Activated CD4-positive, alpha-beta T cell treated with anti-CD3 and anti-CD28 coated beads for 36 hours (primary cell): Measurements from ENCODE around the gene HORMAD2. TPM values are rescaled to one million over a fixed set of nuclear protein-coding genes. Genes with fewer than 3 reads are reported as not detected.
"Not testable (repeated sequence)": the region's sequence is repeated elsewhere in the genome, so short reads cannot be mapped to it uniquely, and the experiment has no call there.

Experiments used
- ATAC-seq: fragments of 200-7000 bp; cut with Tn5 transposase; one replicate; pipeline ENCODE4 v1.10.0; 2021; ENCODE audit warnings: mild to moderate bottlenecking, moderate library complexity
- CTCF ChIA-PET: fragments of 350-600 bp; sonication (Branson Sonifier 250); formaldehyde crosslinking; loops from one replicate; lab custom pipeline; 2021; ENCODE audit warnings: antibody characterized with exemption; lab: Charles Lee
- POLR2A ChIA-PET: fragments of 350-600 bp; sonication (Branson Sonifier 250); formaldehyde crosslinking; loops from one replicate; lab custom pipeline; 2021; ENCODE audit warnings: antibody characterized with exemption, inconsistent platforms; lab: Charles Lee
- DNase-seq: peaks from one replicate; pipeline ENCODE4 v3.0.0-alpha.2; 2020
- H3K27ac Mint-ChIP-seq: one replicate; pipeline ENCODE4 v1.8.0; 2021; ENCODE audit warnings: mixed read lengths
- H3K27me3 Mint-ChIP-seq: one replicate; pipeline ENCODE4 v1.8.0; 2021; ENCODE audit warnings: mixed read lengths
- H3K36me3 Mint-ChIP-seq: one replicate; pipeline ENCODE4 v1.8.0; 2021; ENCODE audit warnings: low read depth, mixed read lengths
- H3K4me1 Mint-ChIP-seq: one replicate; pipeline ENCODE4 v1.8.0; 2021; ENCODE audit warnings: mixed read lengths
- H3K4me3 Mint-ChIP-seq: one replicate; pipeline ENCODE4 v1.8.0; 2021; ENCODE audit warnings: mild to moderate bottlenecking, moderate library complexity, mixed read lengths
- H3K9me3 Mint-ChIP-seq: one replicate; pipeline ENCODE4 v1.8.0; 2021; ENCODE audit warnings: low read depth, mixed read lengths
- intact Hi-C, 2 experiments: fragments of 100-400 bp; cut with DNase I in 1 of 2; cut with micrococcal nuclease in 1 of 2; formaldehyde crosslinking; loops; one replicate each; pipeline versions ENCODE4 v1.14.2 to v1.15.1; 2022 to 2024; cut with DNase I, micrococcal nuclease
- total RNA-seq, 2 experiments: library from RNA; stranded (reverse); gene quantifications; one replicate each; pipeline ENCODE4 v1.2.3, GENCODE V29; 2021

Gene HORMAD2
- total RNA-seq, 2 experiments from 2014 or later: not detected

DNA sequence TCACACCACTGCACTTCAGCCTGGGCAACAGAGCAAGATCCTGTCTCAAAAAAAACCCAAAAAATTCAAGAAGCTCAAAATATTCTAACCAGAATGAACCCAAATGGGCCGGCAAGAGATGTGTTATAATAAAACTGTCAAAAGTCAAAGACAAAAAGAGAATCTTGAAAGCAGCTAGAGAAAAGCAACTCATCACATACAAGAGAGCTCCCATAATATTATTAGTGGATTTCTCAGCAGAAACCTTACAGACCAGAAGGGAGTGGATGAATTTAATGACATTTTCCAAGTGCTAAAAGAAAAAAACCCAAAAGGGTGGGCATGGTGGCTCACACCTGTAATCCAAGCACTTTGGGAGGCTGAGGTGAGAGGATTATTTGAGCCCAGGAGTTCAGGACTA is 22.9 kb upstream of the HORMAD2 start:
- no peak for DNase-seq
- ChIA-PET POLR2A (no interaction called here), CTCF (interaction anchor here (0.9 to 1.4 kb wide), 2 partner anchors 31 to 357 kb away, joined by 3 read pairs; no protein-coding TSS in a partner anchor)
- no peak for ATAC-seq
- intact Hi-C loops: no loop called here
- Mint-ChIP-seq H3K27ac (no peak overlapping the region), H3K9me3 (peaks cover 12% of the 10 kb centered on the region), H3K36me3 (peaks cover 2% of the 10 kb centered on the region), H3K4me1 (no peaks in the 10 kb centered on the region), H3K27me3 (no peaks in the 10 kb centered on the region), H3K4me3 (no peak overlapping the region)

GRCh38 chr22:30059346-30060020 is 20.8 kb upstream of the HORMAD2 start:
- CTCF ChIA-PET, POLR2A ChIA-PET, H3K4me1 Mint-ChIP-seq, ATAC-seq, H3K27ac Mint-ChIP-seq, DNase-seq, H3K27me3 Mint-ChIP-seq, H3K4me3 Mint-ChIP-seq, H3K36me3 Mint-ChIP-seq, intact Hi-C loops: not testable (repeated sequence)
- H3K9me3 Mint-ChIP-seq: peaks cover 20% of the 10 kb centered on the region

DNA sequence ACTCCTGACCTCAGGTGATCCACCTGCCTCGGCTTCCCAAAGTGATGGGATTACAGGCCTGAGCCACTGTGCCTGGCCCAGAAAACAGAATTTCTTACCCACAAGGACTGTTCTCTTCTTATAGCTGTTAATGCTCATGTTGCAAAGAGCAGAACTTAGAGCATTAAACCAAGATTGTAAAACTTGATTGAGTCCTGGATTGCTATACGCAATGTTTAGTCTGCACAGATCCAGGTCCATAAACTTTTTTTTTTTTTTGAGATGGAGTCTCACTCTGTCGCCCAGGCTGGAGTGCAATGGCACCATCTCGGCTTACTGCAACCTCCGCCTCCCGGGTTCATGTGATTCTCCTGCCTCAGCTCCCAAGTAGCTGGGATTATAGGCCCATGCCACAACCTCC is 19.2 kb upstream of the HORMAD2 start:
- H3K4me3 Mint-ChIP-seq, POLR2A ChIA-PET, H3K27ac Mint-ChIP-seq, H3K4me1 Mint-ChIP-seq, DNase-seq, ATAC-seq, H3K36me3 Mint-ChIP-seq, intact Hi-C loops, H3K27me3 Mint-ChIP-seq, CTCF ChIA-PET: not testable (repeated sequence)
- peaks cover 23% of the 10 kb centered on the region for H3K9me3 Mint-ChIP-seq

DNA sequence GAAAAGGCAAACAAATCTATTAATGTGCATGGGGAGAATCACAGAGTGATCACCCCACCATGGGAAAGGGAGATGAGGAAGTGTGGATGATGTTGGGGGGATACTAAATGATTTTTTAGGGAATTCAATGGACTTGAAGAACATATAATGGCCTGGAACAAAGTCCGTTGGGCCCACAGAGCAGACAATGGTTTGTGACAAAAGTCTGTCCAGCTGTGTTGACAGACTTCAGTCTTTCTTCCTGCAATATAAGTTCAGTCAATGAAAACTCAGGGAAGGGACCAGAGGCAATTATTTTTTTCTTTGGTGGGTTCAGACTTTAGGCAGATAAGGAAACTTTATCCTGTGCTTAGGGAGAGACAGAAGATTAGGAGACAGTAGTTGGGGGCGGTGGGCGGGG is 18.0 kb upstream of the HORMAD2 start:
- POLR2A ChIA-PET: no interaction called here
- CTCF ChIA-PET: no interaction called here
- no peaks in the 10 kb centered on the region for H3K4me1 Mint-ChIP-seq
- H3K27me3 Mint-ChIP-seq: peaks cover 9% of the 10 kb centered on the region
- no peak for ATAC-seq
- H3K36me3 Mint-ChIP-seq: no peaks in the 10 kb centered on the region
- H3K4me3 Mint-ChIP-seq: no peak overlapping the region
- peaks cover 19% of the 10 kb centered on the region for H3K9me3 Mint-ChIP-seq
- intact Hi-C loops: no loop called here
- DNase-seq: no peak
- no peak overlapping the region for H3K27ac Mint-ChIP-seq

GRCh38 chr22:30062950-30063349 is 17.3 kb upstream of the HORMAD2 start:
- intact Hi-C loops: no loop called here
- DNase-seq (no peak), ATAC-seq (no peak)
- H3K27ac Mint-ChIP-seq: no peak overlapping the region
- ChIA-PET POLR2A (no interaction called here), CTCF (no interaction called here)
- H3K4me1 Mint-ChIP-seq: no peaks in the 10 kb centered on the region
- no peaks in the 10 kb centered on the region for H3K36me3 Mint-ChIP-seq
- no peak overlapping the region for H3K4me3 Mint-ChIP-seq
- peaks cover 16% of the 10 kb centered on the region for H3K9me3 Mint-ChIP-seq
- peaks cover 9% of the 10 kb centered on the region for H3K27me3 Mint-ChIP-seq

- intact Hi-C loops: no loop called here
- no peaks in the 10 kb centered on the region for H3K36me3 Mint-ChIP-seq
- POLR2A ChIA-PET: interaction anchor here (0.6 kb wide), 1 partner anchor 13 kb away, joined by 3 read pairs; no protein-coding TSS in a partner anchor
- ATAC-seq (no peak), DNase-seq (no peak)
- H3K4me3 Mint-ChIP-seq: no peak overlapping the region
- peaks cover 9% of the 10 kb centered on the region for H3K27me3 Mint-ChIP-seq
- peaks cover 12% of the 10 kb centered on the region for H3K9me3 Mint-ChIP-seq
- CTCF ChIA-PET: interaction anchor here (0.6 kb wide), 1 partner anchor 128 kb away, joined by 3 read pairs; no protein-coding TSS in a partner anchor
- H3K4me1 Mint-ChIP-seq: no peaks in the 10 kb centered on the region
- no peak overlapping the region for H3K27ac Mint-ChIP-seq
Observed at GRCh38 chr22:30064172-30064571, 16.1 kb upstream of the HORMAD2 start.

DNA sequence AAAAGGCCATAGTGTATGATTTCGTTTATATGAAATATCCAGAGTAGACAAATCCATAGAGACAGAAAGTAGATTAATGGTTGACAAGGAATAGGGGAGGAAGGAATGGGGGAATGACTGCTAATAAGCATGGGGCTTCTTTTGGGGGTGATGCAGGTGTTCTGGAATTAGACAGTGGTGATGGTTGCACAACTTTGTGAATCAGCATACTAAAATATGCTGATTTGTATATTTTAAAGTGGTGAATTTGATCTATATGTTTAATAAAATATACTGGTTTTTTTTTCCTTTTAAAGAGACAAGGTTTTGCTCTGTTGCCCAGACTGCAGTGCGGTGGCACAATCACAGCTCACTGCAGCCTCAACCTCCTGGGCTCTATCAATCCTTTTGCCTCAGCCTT is 6.5 kb upstream of the HORMAD2 start:
- DNase-seq (no peak), ATAC-seq (no peak)
- H3K9me3 Mint-ChIP-seq: no peaks in the 10 kb centered on the region
- H3K4me1 Mint-ChIP-seq: peaks cover 8% of the 10 kb centered on the region
- H3K36me3 Mint-ChIP-seq: no peaks in the 10 kb centered on the region
- no peak overlapping the region for H3K4me3 Mint-ChIP-seq
- POLR2A ChIA-PET: no interaction called here
- no peak overlapping the region for H3K27ac Mint-ChIP-seq
- peaks cover 1% of the 10 kb centered on the region for H3K27me3 Mint-ChIP-seq
- intact Hi-C loops: no loop called here
- CTCF ChIA-PET: no interaction called here

GRCh38 chr22:30074147-30074546 is 6.1 kb upstream of the HORMAD2 start:
- Mint-ChIP-seq H3K4me1 (peaks cover 12% of the 10 kb centered on the region), H3K4me3 (no peak overlapping the region), H3K27me3 (peaks cover 1% of the 10 kb centered on the region), H3K9me3 (no peaks in the 10 kb centered on the region), H3K36me3 (no peaks in the 10 kb centered on the region), H3K27ac (no peak overlapping the region)
- CTCF ChIA-PET: no interaction called here
- intact Hi-C loops: no loop called here
- ATAC-seq: no peak
- POLR2A ChIA-PET: no interaction called here
- DNase-seq: no peak

DNA sequence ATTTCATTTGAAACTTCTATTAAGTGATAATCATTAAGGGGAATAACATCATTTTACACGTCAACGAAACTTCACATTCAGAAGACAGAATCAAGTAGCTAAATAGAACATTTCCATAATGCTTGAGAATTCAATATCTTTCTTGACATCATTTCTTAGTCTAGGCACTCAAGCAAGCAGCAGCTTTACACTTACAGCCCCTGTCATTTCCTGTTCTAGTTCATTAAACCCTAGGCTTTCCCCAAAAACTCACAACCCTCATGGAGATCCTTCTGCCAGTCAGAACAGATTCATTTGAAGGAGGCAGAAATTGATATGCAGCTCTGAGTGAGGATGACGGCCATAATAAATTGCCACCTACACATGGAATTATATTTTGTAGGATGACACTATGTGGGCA is 5.3 kb upstream of the HORMAD2 start:
- peaks cover 14% of the 10 kb centered on the region for H3K4me1 Mint-ChIP-seq
- no peaks in the 10 kb centered on the region for H3K36me3 Mint-ChIP-seq
- H3K27ac Mint-ChIP-seq: no peak overlapping the region
- DNase-seq: no peak
- CTCF ChIA-PET: interaction anchor here (5.5 kb wide), 1 partner anchor 14 kb away, joined by 33 read pairs; no protein-coding TSS in a partner anchor
- no peaks in the 10 kb centered on the region for H3K9me3 Mint-ChIP-seq
- no peak for ATAC-seq
- H3K4me3 Mint-ChIP-seq: no peak overlapping the region
- POLR2A ChIA-PET: no interaction called here
- H3K27me3 Mint-ChIP-seq: peaks cover 1% of the 10 kb centered on the region
- intact Hi-C loops: no loop called here

DNA sequence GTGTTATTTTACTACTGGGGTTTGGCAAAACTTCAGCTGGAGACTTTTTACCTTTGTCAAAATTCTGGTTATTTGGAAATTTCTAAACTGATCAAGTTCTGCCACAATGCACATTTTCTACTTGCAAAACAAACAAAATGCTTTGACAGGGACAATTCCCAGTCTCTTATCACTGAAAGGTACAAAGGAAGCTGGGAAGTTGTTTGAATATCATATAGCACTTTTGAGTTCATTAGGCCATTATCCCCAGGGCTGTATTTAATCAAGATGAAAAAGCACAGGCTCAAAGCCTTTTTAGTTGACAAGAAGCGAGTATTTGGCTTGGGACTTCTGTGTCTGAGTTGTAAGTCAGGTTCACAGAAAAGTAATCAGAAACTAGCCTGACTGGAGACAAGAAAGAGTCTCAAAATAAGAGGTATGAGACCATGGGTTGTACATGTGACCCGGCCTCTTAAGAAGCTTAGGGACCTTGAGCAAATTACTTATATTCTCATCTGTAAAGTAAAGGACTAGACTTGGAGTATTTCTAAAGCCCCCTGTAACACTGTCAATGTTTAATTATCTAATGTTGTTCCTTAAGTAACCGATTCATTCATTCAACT is 2.9 kb upstream of the HORMAD2 start:
- no peaks in the 10 kb centered on the region for H3K36me3 Mint-ChIP-seq
- POLR2A ChIA-PET: no interaction called here
- no peak for DNase-seq
- H3K27ac Mint-ChIP-seq: no peak overlapping the region
- H3K4me3 Mint-ChIP-seq: no peak overlapping the region
- intact Hi-C loops: no loop called here
- peaks cover 3% of the 10 kb centered on the region for H3K27me3 Mint-ChIP-seq
- CTCF ChIA-PET: interaction anchor here (0.7 to 5.5 kb wide), 6 partner anchors 7 to 132 kb away, joined by 3 to 33 read pairs (median 4); no protein-coding TSS in a partner anchor
- no peaks in the 10 kb centered on the region for H3K9me3 Mint-ChIP-seq
- peaks cover 14% of the 10 kb centered on the region for H3K4me1 Mint-ChIP-seq
- no peak for ATAC-seq

- Mint-ChIP-seq H3K27ac (peak overlapping the region; percentile 89), H3K9me3 (no peaks in the 10 kb centered on the region), H3K4me1 (peaks cover 14% of the 10 kb centered on the region), H3K36me3 (no peaks in the 10 kb centered on the region), H3K27me3 (peaks cover 3% of the 10 kb centered on the region), H3K4me3 (peak overlapping the region; percentile 54)
- ChIA-PET POLR2A (interaction anchor here (0.7 kb wide), 2 partner anchors 312 to 350 kb away, joined by 4 to 12 read pairs; no protein-coding TSS in a partner anchor), CTCF (interaction anchor here (0.6 to 5.5 kb wide), 5 partner anchors 9 to 472 kb away, joined by 3 to 33 read pairs (median 3); no protein-coding TSS in a partner anchor)
- ATAC-seq: peak; percentile 87
- intact Hi-C loops: no loop called here
- DNase-seq: peak; percentile 56
Observed at GRCh38 chr22:30078320-30079311, 1.6 kb upstream of the HORMAD2 start.
